Neural cell (in vitro differentiated cells): ENCODE data around the gene RARS1. TPM values are rescaled to one million over a fixed set of nuclear protein-coding genes. Genes with fewer than 3 reads are reported as not detected.

Source experiments
- H2AFZ ChIP-seq: fragments of 200-600, 300-800 bp; sonication (generic), shearing (Covaris generic); 2 replicates; pipeline ENCODE4 v1.6.0; 2014; ENCODE audit warnings: low read depth, mild to moderate bottlenecking, antibody characterized with exemption, low read length, moderate library complexity
- H3F3A ChIP-seq: fragments of 200-600 bp; shearing (Covaris generic); 2 replicates; pipeline ENCODE4 v1.6.1; 2016; ENCODE audit warnings: mild to moderate bottlenecking, moderate library complexity, mixed read lengths, antibody characterized with exemption, low read length; ENCODE audit not compliant: insufficient read depth, poor library complexity, severe bottlenecking
- H3K27ac ChIP-seq: fragments of 200-600, 300-800 bp; sonication (generic), shearing (Covaris generic); 2 replicates; pipeline ENCODE4 v1.5.1; 2014; ENCODE audit warnings: mild to moderate bottlenecking, low read length, moderate library complexity
- H3K27me3 ChIP-seq: fragments of 300-800, 200-600 bp; sonication (generic), shearing (Covaris generic); 2 replicates; pipeline ENCODE4 v1.6.0; 2014; ENCODE audit warnings: mild to moderate bottlenecking, low read depth, low read length, moderate library complexity; ENCODE audit not compliant: insufficient read depth
- H3K36me3 ChIP-seq: fragments of 300-800, 200-600 bp; sonication (generic), shearing (Covaris generic); 2 replicates; pipeline ENCODE4 v1.5.1; 2014; ENCODE audit warnings: mild to moderate bottlenecking, antibody characterized with exemption, low read length, moderate library complexity; ENCODE audit not compliant: insufficient read depth
- H3K4me2 ChIP-seq: fragments of 300-800, 200-600 bp; sonication (generic), shearing (Covaris generic); 2 replicates; pipeline ENCODE4 v1.6.0; 2014; ENCODE audit warnings: mild to moderate bottlenecking, low read length
- H3K4me3 ChIP-seq: fragments of 300-800, 200-600 bp; sonication (generic), shearing (Covaris generic); 2 replicates; pipeline ENCODE4 v1.5.1; 2014; ENCODE audit warnings: mild to moderate bottlenecking, low read length, moderate library complexity
- H3K79me2 ChIP-seq: fragments of 200-600 bp; shearing (Covaris generic); replicated peaks from 2 replicates; pipeline ENCODE4 v1.6.0; 2014; ENCODE audit warnings: mild to moderate bottlenecking, low read length, moderate library complexity; ENCODE audit not compliant: insufficient read depth
- H3K9ac ChIP-seq: fragments of 300-800, 200-600 bp; sonication (generic), shearing (Covaris generic); 2 replicates; pipeline ENCODE4 v1.6.1; 2016; ENCODE audit warnings: mild to moderate bottlenecking, low read length, mixed read lengths
- H3K9me2 ChIP-seq: fragments of 200-600 bp; shearing (Covaris generic); 2 replicates; pipeline ENCODE4 v1.6.1; 2016; ENCODE audit warnings: mild to moderate bottlenecking, low read length, mixed read lengths; ENCODE audit not compliant: insufficient read depth
- H3K9me3 ChIP-seq: fragments of 200-600, 300-800 bp; sonication (generic), shearing (Covaris generic); 2 replicates; pipeline ENCODE4 v1.6.1; 2016; ENCODE audit warnings: mild to moderate bottlenecking, mixed run types, low read length, moderate library complexity, mixed read lengths
- H4K20me1 ChIP-seq: fragments of 200-600 bp; shearing (Covaris generic); 2 replicates; pipeline ENCODE4 v1.6.1; 2016; ENCODE audit warnings: mild to moderate bottlenecking, mixed run types; ENCODE audit not compliant: insufficient read depth
- EP300 ChIP-seq: fragments of 450-650 bp; conservative IDR thresholded peaks from 2 replicates; pipeline ENCODE4 v1.6.1; 2014; ENCODE audit warnings: antibody characterized with exemption, mild to moderate bottlenecking, moderate library complexity; ENCODE audit not compliant: poor library complexity, severe bottlenecking
- EZH2 ChIP-seq: fragments of 200-600, 300-800 bp; shearing (Covaris generic), sonication (generic); IDR thresholded peaks from 2 replicates; pipeline ENCODE4 v1.6.1; 2014; ENCODE audit warnings: antibody characterized with exemption, low read length, borderline replicate concordance, mild to moderate bottlenecking; ENCODE audit not compliant: insufficient read depth, poor library complexity, severe bottlenecking
- MXI1 ChIP-seq: fragments of 450-650 bp; conservative IDR thresholded peaks from 2 replicates; pipeline ENCODE4 v1.6.1; 2014; ENCODE audit warnings: antibody characterized with exemption, mild to moderate bottlenecking; ENCODE audit not compliant: poor library complexity, severe bottlenecking
- POLR2AphosphoS5 ChIP-seq: IDR thresholded peaks from 2 replicates; pipeline ENCODE4 v1.6.1; 2012
- RAD21 ChIP-seq: fragments of 450-650 bp; conservative IDR thresholded peaks from 2 replicates; pipeline ENCODE4 v1.6.1; 2014; ENCODE audit warnings: antibody characterized with exemption, mild to moderate bottlenecking, moderate library complexity
- SMC3 ChIP-seq: fragments of 450-650 bp; conservative IDR thresholded peaks from 2 replicates; pipeline ENCODE4 v1.6.1; 2014; ENCODE audit warnings: antibody characterized with exemption, mild to moderate bottlenecking, moderate library complexity; ENCODE audit not compliant: poor library complexity
- TAF1 ChIP-seq: IDR thresholded peaks from 2 replicates; pipeline ENCODE4 v1.6.1; 2012; ENCODE audit warnings: low read depth
- polyA plus RNA-seq: library from polyadenylated mRNA; depleted of rRNA; stranded (reverse); fragments of >200 nt; gene quantifications from 2 replicates; pipeline ENCODE4 v1.2.3, GENCODE V29; 2014
- TF ChIP-seq, protein P1 (sequence below): fragments of 450-650 bp; IDR thresholded peaks from 2 replicates; pipeline ENCODE4 v1.5.1; 2014; ENCODE audit warnings: antibody characterized with exemption, mild to moderate bottlenecking, moderate library complexity; ENCODE audit not compliant: poor library complexity, severe bottlenecking
- TF ChIP-seq, protein P2 (sequence below): IDR thresholded peaks from 2 replicates; pipeline ENCODE4 v1.6.1; 2012; ENCODE audit warnings: borderline replicate concordance

RARS1 gene
- polyA plus RNA-seq, 1 donor from 2014 or later, result 140 TPM

DNA sequence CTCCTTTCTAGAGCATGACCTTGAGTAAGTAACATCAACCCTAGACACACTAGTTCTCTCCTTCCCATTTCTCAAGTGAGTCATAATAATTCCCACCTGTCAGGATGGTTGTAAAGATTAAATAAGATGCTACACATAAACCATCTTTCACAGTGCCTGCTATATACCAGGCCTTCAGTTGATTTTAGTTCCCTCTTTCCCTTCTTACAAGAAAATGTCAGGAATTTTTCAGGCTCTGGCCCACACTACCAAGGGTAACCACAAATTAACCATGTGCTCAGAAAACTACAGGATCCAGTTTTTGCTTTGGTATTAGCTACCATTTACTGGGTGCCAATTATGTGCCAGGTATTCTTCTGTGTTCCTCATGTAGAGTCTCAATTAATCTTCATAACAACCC lies 42.7 kb upstream of the RARS1 start:
- Histone ChIP-seq H3K4me3 (no peak overlapping the region), H3K9me2 (no peaks in the 10 kb centered on the region), H3K9me3 (no peaks in the 10 kb centered on the region), H3K36me3 (no peaks in the 10 kb centered on the region), H3K79me2 (no peaks in the 10 kb centered on the region), H3K27ac (no peak overlapping the region), H3K9ac (no peak overlapping the region), H3K4me2 (no peak overlapping the region), H3F3A (no peaks in the 10 kb centered on the region), H4K20me1 (no peaks in the 10 kb centered on the region), H3K27me3 (no peaks in the 10 kb centered on the region), H2AFZ (no peak overlapping the region)
- TF ChIP-seq MXI1 (no peak), EZH2 (no peak), RAD21 (no peak), POLR2AphosphoS5 (no peak), EP300 (no peak), SMC3 (no peak), TAF1 (no peak)
- TF ChIP-seq, protein P1, sequence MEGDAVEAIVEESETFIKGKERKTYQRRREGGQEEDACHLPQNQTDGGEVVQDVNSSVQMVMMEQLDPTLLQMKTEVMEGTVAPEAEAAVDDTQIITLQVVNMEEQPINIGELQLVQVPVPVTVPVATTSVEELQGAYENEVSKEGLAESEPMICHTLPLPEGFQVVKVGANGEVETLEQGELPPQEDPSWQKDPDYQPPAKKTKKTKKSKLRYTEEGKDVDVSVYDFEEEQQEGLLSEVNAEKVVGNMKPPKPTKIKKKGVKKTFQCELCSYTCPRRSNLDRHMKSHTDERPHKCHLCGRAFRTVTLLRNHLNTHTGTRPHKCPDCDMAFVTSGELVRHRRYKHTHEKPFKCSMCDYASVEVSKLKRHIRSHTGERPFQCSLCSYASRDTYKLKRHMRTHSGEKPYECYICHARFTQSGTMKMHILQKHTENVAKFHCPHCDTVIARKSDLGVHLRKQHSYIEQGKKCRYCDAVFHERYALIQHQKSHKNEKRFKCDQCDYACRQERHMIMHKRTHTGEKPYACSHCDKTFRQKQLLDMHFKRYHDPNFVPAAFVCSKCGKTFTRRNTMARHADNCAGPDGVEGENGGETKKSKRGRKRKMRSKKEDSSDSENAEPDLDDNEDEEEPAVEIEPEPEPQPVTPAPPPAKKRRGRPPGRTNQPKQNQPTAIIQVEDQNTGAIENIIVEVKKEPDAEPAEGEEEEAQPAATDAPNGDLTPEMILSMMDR, result no peak
- TF ChIP-seq, protein P2, sequence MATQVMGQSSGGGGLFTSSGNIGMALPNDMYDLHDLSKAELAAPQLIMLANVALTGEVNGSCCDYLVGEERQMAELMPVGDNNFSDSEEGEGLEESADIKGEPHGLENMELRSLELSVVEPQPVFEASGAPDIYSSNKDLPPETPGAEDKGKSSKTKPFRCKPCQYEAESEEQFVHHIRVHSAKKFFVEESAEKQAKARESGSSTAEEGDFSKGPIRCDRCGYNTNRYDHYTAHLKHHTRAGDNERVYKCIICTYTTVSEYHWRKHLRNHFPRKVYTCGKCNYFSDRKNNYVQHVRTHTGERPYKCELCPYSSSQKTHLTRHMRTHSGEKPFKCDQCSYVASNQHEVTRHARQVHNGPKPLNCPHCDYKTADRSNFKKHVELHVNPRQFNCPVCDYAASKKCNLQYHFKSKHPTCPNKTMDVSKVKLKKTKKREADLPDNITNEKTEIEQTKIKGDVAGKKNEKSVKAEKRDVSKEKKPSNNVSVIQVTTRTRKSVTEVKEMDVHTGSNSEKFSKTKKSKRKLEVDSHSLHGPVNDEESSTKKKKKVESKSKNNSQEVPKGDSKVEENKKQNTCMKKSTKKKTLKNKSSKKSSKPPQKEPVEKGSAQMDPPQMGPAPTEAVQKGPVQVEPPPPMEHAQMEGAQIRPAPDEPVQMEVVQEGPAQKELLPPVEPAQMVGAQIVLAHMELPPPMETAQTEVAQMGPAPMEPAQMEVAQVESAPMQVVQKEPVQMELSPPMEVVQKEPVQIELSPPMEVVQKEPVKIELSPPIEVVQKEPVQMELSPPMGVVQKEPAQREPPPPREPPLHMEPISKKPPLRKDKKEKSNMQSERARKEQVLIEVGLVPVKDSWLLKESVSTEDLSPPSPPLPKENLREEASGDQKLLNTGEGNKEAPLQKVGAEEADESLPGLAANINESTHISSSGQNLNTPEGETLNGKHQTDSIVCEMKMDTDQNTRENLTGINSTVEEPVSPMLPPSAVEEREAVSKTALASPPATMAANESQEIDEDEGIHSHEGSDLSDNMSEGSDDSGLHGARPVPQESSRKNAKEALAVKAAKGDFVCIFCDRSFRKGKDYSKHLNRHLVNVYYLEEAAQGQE, result no peak

DNA sequence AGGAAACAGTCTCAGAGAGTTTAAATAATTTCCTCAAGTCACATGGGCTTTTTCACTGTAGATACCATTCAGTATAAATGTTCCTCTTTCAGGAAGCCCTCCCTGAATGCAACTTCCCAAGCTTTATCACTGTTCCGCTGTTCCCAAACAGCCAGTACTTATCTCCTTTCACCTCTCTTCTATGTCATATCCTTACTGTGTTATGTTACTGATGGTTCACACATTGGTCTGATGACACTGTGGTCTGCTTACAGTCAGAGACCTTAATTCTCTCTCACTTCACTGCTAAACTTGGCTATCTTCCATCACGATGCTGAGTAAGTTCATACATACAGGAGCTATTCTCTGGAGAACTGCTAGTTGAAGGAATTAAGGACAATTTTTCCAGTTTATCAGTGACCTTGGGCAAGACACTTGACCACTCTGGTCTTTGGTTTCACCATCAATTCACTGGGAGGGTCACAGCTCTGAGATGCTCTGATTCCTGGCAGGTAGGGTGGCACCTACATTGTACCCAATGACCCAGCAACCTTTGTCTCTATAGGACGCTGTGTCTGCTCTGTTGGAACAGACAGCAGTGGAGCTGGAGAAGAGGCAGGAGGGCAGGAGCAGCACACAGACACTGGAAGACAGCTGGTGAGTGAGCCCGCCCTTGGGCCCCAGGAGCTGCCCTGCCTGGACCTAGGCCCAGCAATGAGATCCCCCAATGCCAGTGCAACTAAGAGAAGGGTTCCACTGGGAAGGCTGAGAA lies 42.1 kb upstream of the RARS1 start:
- no peaks in the 10 kb centered on the region for H4K20me1 ChIP-seq
- no peaks in the 10 kb centered on the region for H3K9me3 ChIP-seq
- H3K4me3 ChIP-seq, result no peak overlapping the region
- no peak overlapping the region for H3K27ac ChIP-seq
- no peaks in the 10 kb centered on the region for H3K36me3 ChIP-seq
- H2AFZ ChIP-seq, result no peak overlapping the region
- no peaks in the 10 kb centered on the region for H3K9me2 ChIP-seq
- H3K27me3 ChIP-seq, result no peaks in the 10 kb centered on the region
- H3K79me2 ChIP-seq, result no peaks in the 10 kb centered on the region
- H3K9ac ChIP-seq, result no peak overlapping the region
- no peak for TF ChIP-seq EZH2
- no peak for TF ChIP-seq TAF1
- TF ChIP-seq, protein P2, result no peak
- no peak for TF ChIP-seq SMC3
- TF ChIP-seq, protein P1, result no peak
- TF ChIP-seq EP300, result no peak
- H3K4me2 ChIP-seq, result no peak overlapping the region
- no peaks in the 10 kb centered on the region for H3F3A ChIP-seq
